Progenitor cell of endocrine pancreas (in vitro differentiated cells): ENCODE data around the gene TRIM41. TPM values are rescaled to one million over a fixed set of nuclear protein-coding genes. Genes with fewer than 3 reads are reported as not detected.

Experiments
- DNase-seq: peaks from one replicate; pipeline ENCODE4 v3.0.0; 2021; ENCODE audit warnings: low spot score; ENCODE audit not compliant: unreplicated experiment
- H3K27ac Mint-ChIP-seq: 2 replicates; pipeline ENCODE4 v1.8.0; 2021; ENCODE audit warnings: mild to moderate bottlenecking, moderate library complexity, mixed read lengths
- H3K27me3 Mint-ChIP-seq: 2 replicates; pipeline ENCODE4 v1.8.0; 2021; ENCODE audit warnings: mixed read lengths
- H3K36me3 Mint-ChIP-seq: 2 replicates; pipeline ENCODE4 v1.8.0; 2022; ENCODE audit warnings: mixed read lengths; ENCODE audit not compliant: insufficient read depth
- H3K4me1 Mint-ChIP-seq: 2 replicates; pipeline ENCODE4 v1.8.0; 2021; ENCODE audit warnings: low read depth, mixed read lengths
- H3K4me3 Mint-ChIP-seq: 2 replicates; pipeline ENCODE4 v1.8.0; 2021; ENCODE audit warnings: low read depth, mild to moderate bottlenecking, moderate library complexity, mixed read lengths
- H3K9me3 Mint-ChIP-seq: 2 replicates; pipeline ENCODE4 v1.8.0; 2021; ENCODE audit warnings: low read depth, mixed read lengths
- total RNA-seq: library from RNA; stranded (reverse); gene quantifications from 2 replicates; pipeline ENCODE4 v1.2.1, GENCODE V29; 2021
- TF ChIP-seq, protein P1 (sequence below): fragments of 200-600 bp; sonication (generic); IDR thresholded peaks from one replicate; pipeline ENCODE4 v1.5.0; 2021; ENCODE audit warnings: antibody characterized with exemption, mild to moderate bottlenecking; ENCODE audit not compliant: unreplicated experiment

The TRIM41 gene
- total RNA-seq, 1 donor from 2014 or later: 37.6 TPM

- TF ChIP-seq, protein P1, sequence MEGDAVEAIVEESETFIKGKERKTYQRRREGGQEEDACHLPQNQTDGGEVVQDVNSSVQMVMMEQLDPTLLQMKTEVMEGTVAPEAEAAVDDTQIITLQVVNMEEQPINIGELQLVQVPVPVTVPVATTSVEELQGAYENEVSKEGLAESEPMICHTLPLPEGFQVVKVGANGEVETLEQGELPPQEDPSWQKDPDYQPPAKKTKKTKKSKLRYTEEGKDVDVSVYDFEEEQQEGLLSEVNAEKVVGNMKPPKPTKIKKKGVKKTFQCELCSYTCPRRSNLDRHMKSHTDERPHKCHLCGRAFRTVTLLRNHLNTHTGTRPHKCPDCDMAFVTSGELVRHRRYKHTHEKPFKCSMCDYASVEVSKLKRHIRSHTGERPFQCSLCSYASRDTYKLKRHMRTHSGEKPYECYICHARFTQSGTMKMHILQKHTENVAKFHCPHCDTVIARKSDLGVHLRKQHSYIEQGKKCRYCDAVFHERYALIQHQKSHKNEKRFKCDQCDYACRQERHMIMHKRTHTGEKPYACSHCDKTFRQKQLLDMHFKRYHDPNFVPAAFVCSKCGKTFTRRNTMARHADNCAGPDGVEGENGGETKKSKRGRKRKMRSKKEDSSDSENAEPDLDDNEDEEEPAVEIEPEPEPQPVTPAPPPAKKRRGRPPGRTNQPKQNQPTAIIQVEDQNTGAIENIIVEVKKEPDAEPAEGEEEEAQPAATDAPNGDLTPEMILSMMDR: no peak
- H3K27ac Mint-ChIP-seq: peak overlapping the region; percentile 100
- peaks cover 32% of the 10 kb centered on the region for H3K36me3 Mint-ChIP-seq
- no peak for DNase-seq
- peaks cover 30% of the 10 kb centered on the region for H3K4me1 Mint-ChIP-seq
- peak overlapping the region; percentile 100 for H3K4me3 Mint-ChIP-seq
- H3K27me3 Mint-ChIP-seq: no peaks in the 10 kb centered on the region
- no peaks in the 10 kb centered on the region for H3K9me3 Mint-ChIP-seq
Measured at GRCh38 chr5:181242031-181242451, 19.0 kb downstream of the TRIM41 start.

GRCh38 chr5:181243018-181243563 lies 20.0 kb downstream of the TRIM41 start:
- Mint-ChIP-seq H3K9me3 (no peaks in the 10 kb centered on the region), H3K4me1 (peaks cover 38% of the 10 kb centered on the region), H3K27ac (peak overlapping the region; percentile 100), H3K27me3 (no peaks in the 10 kb centered on the region), H3K36me3 (peaks cover 26% of the 10 kb centered on the region), H3K4me3 (peak overlapping the region; percentile 100)
- TF ChIP-seq, protein P1: no peak
- no peak for DNase-seq

- TF ChIP-seq, protein P1: no peak
- peak within 1 kb of the TSS; percentile 100 for H3K27ac Mint-ChIP-seq
- peak within 1 kb of the TSS; percentile 100 for H3K4me3 Mint-ChIP-seq
- H3K4me1 Mint-ChIP-seq: peaks cover 44% of the 10 kb centered on the region
- peak; percentile 76 for DNase-seq
- no peaks in the 10 kb centered on the region for H3K27me3 Mint-ChIP-seq
- peaks cover 22% of the 10 kb centered on the region for H3K36me3 Mint-ChIP-seq
- H3K9me3 Mint-ChIP-seq: no peaks in the 10 kb centered on the region
Measured at GRCh38 chr5:181243564-181244343, 20.7 kb downstream of the TRIM41 start, which contains the start of gene RACK1. Gene RACK1 (minus strand): TSS chr5:181243906. CDS start chr5:181243800, 106 bp downstream.

- no peaks in the 10 kb centered on the region for H3K9me3 Mint-ChIP-seq
- H3K27me3 Mint-ChIP-seq: no peaks in the 10 kb centered on the region
- H3K36me3 Mint-ChIP-seq: peaks cover 17% of the 10 kb centered on the region
- no peak for DNase-seq
- peak overlapping the region; percentile 92 for H3K4me3 Mint-ChIP-seq
- H3K4me1 Mint-ChIP-seq: peaks cover 47% of the 10 kb centered on the region
- TF ChIP-seq, protein P1: no peak
- H3K27ac Mint-ChIP-seq: peak overlapping the region; percentile 97
Measured at GRCh38 chr5:181245427-181246275, 22.6 kb downstream of the TRIM41 start.
